H1 (cell line): ENCODE results near the gene TFF1. TPM values are rescaled to one million over a fixed set of nuclear protein-coding genes. Genes with fewer than 3 reads are reported as not detected.

ENCODE experiments used
- NANOG ChIP-seq: IDR thresholded peaks from 2 replicates; pipeline ENCODE4 v1.6.1; 2011; ENCODE audit warnings: low read length, low read depth, mild to moderate bottlenecking, inconsistent platforms; ENCODE audit not compliant: insufficient read depth, poor library complexity, severe bottlenecking
- polyA plus RNA-seq, 7 experiments: library from polyadenylated mRNA; depleted of rRNA in 3 of 7; stranded (reverse) in 5 of 7; unstranded in 2 of 7; fragments of >200 nt in 5 of 7; fragments of 200-250 nt in 2 of 7; gene quantifications; 1 replicate in 5 of 7; 2 replicates in 1 of 7; 4 replicates in 1 of 7; pipeline versions ENCODE4 v1.2.1 to v1.2.3, GENCODE V29; 2011 to 2013; ENCODE audit warnings: missing spikeins in 2 of 7, mixed read lengths in 2 of 7
- total RNA-seq: library from RNA; stranded (reverse); fragmentation: NEBNext Ultra II Directional; extraction: Animal tissue kit (Norgen Biotek cat#: 25700); gene quantifications from 2 replicates; pipeline ENCODE4 v1.2.1, GENCODE V29; 2021

Gene TFF1
- total and polyA plus RNA-seq, 2 of the 8 experiments (the other 6 are each of a cell fraction or from before 2014, with no cell fraction given), result not detected

DNA sequence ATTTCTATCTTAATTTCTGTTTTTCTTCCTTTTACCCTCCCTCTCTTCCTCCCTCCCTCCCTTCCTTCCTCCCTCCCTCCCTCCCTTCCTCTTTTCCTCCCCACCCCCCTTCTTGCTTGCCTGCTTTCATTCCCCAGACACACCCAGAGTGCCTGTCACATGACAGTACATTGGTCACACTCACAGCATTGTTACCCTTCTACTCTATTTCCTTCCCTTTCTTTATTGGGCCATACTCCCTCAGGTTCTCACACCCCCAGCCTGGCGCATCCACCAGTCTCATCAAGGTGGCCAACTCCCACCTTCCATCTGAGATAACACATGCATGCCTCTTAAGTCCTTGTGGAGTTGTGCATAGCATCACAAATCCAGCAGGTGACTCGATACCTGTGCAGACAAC lies 18.7 kb upstream of the TFF1 start (continued):
- no peak for TF ChIP-seq NANOG
